Measurements from ENCODE around the gene IFNA2. TPM values are rescaled to one million over a fixed set of nuclear protein-coding genes. Genes with fewer than 3 reads are reported as not detected.
"Not testable (repeated sequence)": the region's sequence is repeated elsewhere in the genome, so short reads cannot be mapped to it uniquely, and the experiment has no call there.

The IFNA2 gene
- total RNA-seq, 2 experiments from 2014 or later: not detected

DNA sequence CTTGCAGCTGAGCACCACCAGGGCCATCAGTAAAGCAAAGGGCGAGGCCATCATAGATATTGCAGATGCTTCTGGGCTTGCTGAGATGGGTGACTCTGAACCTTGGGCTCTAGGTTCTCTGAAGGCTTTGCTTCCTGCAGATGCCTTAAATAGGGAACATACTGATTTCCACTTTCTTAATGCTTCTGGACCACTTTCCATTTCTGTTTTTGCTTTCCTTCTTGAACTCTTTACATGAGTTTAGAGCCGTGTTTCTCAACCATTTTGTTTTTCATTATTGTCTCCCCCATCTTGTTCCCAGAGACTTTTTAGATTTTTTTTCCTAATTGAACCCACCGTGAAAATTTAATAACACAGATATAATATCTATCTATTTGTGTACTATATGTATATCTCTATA is 17.2 kb downstream of the IFNA2 start, which contains the start of gene IFNA13:
Gene IFNA13, minus strand, starts transcription at position 101 of the 400 bp plus-strand sequence. Its CDS starts 47 bp downstream, at position 54.
- intact Hi-C loops (cut with micrococcal nuclease): no loop called here
- Mint-ChIP-seq H3K4me1 (ENCODE audit: low read depth) (no peaks in the 10 kb centered on the region), H3K4me3 (no peak within 1 kb of the TSS), H3K9me3 (no peaks in the 10 kb centered on the region), H3K36me3 (ENCODE audit: low read depth) (no peaks in the 10 kb centered on the region), H3K27ac (no peak within 1 kb of the TSS), H3K27me3 (ENCODE audit: low read depth) (peaks cover 12% of the 10 kb centered on the region)
- CTCF ChIA-PET: interaction anchor here (0.6 kb wide), 1 partner anchor 683 kb away, joined by 3 read pairs; no protein-coding TSS in a partner anchor
- DNase-seq: no peak

DNA sequence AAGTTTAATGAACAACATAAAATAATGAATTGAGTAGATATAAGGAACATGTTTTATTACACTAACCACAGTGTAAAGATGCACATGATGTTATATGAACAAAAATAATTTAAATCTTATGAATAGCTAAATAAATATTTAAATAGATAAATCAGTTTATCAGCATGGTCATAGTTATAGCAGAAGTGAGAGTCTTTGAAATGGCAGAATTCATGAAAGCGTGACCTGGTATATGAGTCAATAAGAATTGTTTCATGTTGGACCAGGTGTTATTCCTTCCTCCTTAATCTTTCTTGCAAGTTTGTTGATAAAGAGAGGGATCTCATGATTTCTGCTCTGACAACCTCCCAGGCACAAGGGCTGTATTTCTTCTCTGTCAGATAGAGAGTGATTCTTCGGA is 18.0 kb downstream of the IFNA2 start:
- peaks cover 12% of the 10 kb centered on the region for H3K27me3 Mint-ChIP-seq (ENCODE audit: low read depth)
- intact Hi-C loops (cut with micrococcal nuclease); DNase-seq; H3K9me3 Mint-ChIP-seq; H3K36me3 Mint-ChIP-seq (ENCODE audit: low read depth); H3K27ac Mint-ChIP-seq; CTCF ChIA-PET; H3K4me1 Mint-ChIP-seq (ENCODE audit: low read depth); H3K4me3 Mint-ChIP-seq: not testable (repeated sequence)

DNA sequence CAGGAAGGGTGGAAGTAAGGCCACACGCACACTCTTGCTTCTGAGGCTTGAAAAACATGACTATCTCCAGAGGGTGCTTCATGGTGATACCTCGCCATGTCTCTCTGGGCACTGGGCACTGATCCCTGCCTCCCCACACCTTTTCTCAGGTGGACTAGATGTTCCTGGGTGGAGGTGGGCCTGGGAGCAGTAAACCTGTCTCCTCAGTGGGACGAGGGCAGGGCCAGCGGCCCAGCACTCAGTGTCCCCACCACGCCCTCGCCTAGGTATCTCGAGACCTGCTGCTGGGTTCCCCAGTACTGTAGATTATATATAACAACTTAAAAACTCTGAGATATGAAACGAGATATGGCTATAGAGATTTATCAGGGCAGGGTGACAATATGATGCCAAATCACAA is 22.9 kb downstream of the IFNA2 start:
- no peaks in the 10 kb centered on the region for H3K9me3 Mint-ChIP-seq
- H3K27ac Mint-ChIP-seq: no peak overlapping the region
- peaks cover 15% of the 10 kb centered on the region for H3K4me1 Mint-ChIP-seq (ENCODE audit: low read depth)
- CTCF ChIA-PET: interaction anchor here (1.7 kb wide), 1 partner anchor 33 kb away, joined by 4 read pairs; no protein-coding TSS in a partner anchor
- no peak for DNase-seq
- intact Hi-C loops (cut with micrococcal nuclease): no loop called here
- H3K4me3 Mint-ChIP-seq: no peak overlapping the region
- H3K27me3 Mint-ChIP-seq (ENCODE audit: low read depth): peaks cover 9% of the 10 kb centered on the region
- H3K36me3 Mint-ChIP-seq (ENCODE audit: low read depth): no peaks in the 10 kb centered on the region

GRCh38 chr9:21357479-21358460 is 27.4 kb downstream of the IFNA2 start:
- Mint-ChIP-seq H3K9me3 (peaks cover 6% of the 10 kb centered on the region), H3K4me3 (peak overlapping the region; percentile 36)

GRCh38 chr9:21350787-21351186 is 34.4 kb downstream of the IFNA2 start, which contains the start of gene IFNA6:
Gene IFNA6 (minus strand): TSS chr9:21350887. CDS start chr9:21350887, 0 bp downstream.
- CTCF ChIA-PET: no interaction called here
- peaks cover 6% of the 10 kb centered on the region for H3K36me3 Mint-ChIP-seq (ENCODE audit: low read depth)
- H3K4me3 Mint-ChIP-seq: no peak within 1 kb of the TSS
- H3K27ac Mint-ChIP-seq: no peak within 1 kb of the TSS
- H3K4me1 Mint-ChIP-seq (ENCODE audit: low read depth): no peaks in the 10 kb centered on the region
- DNase-seq: no peak
- H3K27me3 Mint-ChIP-seq (ENCODE audit: low read depth): peaks cover 25% of the 10 kb centered on the region
- peaks cover 6% of the 10 kb centered on the region for H3K9me3 Mint-ChIP-seq
- intact Hi-C loops (cut with micrococcal nuclease): no loop called here

More at GRCh38 chr9:21357479-21358460, 27.4 kb downstream of the IFNA2 start:
- intact Hi-C loops (cut with micrococcal nuclease): loop anchor here (1.0 to 5.0 kb wide), 15 partner anchors 22 to 1360 kb away; partner anchors contain the start of genes FOCAD and KLHL9
- H3K27ac Mint-ChIP-seq: no peak overlapping the region
- H3K4me1 Mint-ChIP-seq (ENCODE audit: low read depth): peaks cover 19% of the 10 kb centered on the region
- CTCF ChIA-PET: interaction anchor here (1.0 to 1.9 kb wide), 4 partner anchors 23 to 38 kb away, joined by 4 to 5 read pairs (median 4); partner anchors contain the start of gene KLHL9
- H3K27me3 Mint-ChIP-seq (ENCODE audit: low read depth): peaks cover 13% of the 10 kb centered on the region
- peaks cover 6% of the 10 kb centered on the region for H3K36me3 Mint-ChIP-seq (ENCODE audit: low read depth)
- DNase-seq: peak; percentile 28

GRCh38 chr9:21348430-21348970 is 36.7 kb downstream of the IFNA2 start:
- Mint-ChIP-seq H3K27me3 (ENCODE audit: low read depth) (peaks cover 20% of the 10 kb centered on the region), H3K4me1 (ENCODE audit: low read depth) (no peaks in the 10 kb centered on the region), H3K9me3 (no peaks in the 10 kb centered on the region), H3K27ac (no peak overlapping the region), H3K36me3 (ENCODE audit: low read depth) (no peaks in the 10 kb centered on the region), H3K4me3 (no peak overlapping the region)
- no peak for DNase-seq
- intact Hi-C loops (cut with micrococcal nuclease): no loop called here
- CTCF ChIA-PET: interaction anchor here (0.6 to 1.0 kb wide), 2 partner anchors 48 to 442 kb away, joined by 3 to 4 read pairs; no protein-coding TSS in a partner anchor

- CTCF ChIA-PET: interaction anchor here (0.9 to 1.1 kb wide), 3 partner anchors 52 to 448 kb away, joined by 3 read pairs; no protein-coding TSS in a partner anchor
- no peak for DNase-seq
- intact Hi-C loops (cut with micrococcal nuclease): no loop called here
- Mint-ChIP-seq H3K9me3 (no peaks in the 10 kb centered on the region), H3K4me1 (ENCODE audit: low read depth) (peaks cover 9% of the 10 kb centered on the region), H3K27me3 (ENCODE audit: low read depth) (peaks cover 7% of the 10 kb centered on the region), H3K4me3 (no peak overlapping the region), H3K36me3 (ENCODE audit: low read depth) (no peaks in the 10 kb centered on the region), H3K27ac (no peak overlapping the region)
These were observed 44.5 kb downstream of the IFNA2 start for GRCh38 chr9:21340735-21341134.

- Mint-ChIP-seq H3K9me3 (no peaks in the 10 kb centered on the region), H3K27ac (no peak overlapping the region), H3K4me1 (ENCODE audit: low read depth) (peaks cover 38% of the 10 kb centered on the region), H3K27me3 (ENCODE audit: low read depth) (no peaks in the 10 kb centered on the region), H3K36me3 (ENCODE audit: low read depth) (peaks cover 17% of the 10 kb centered on the region), H3K4me3 (peak overlapping the region; percentile 53)
- CTCF ChIA-PET: interaction anchor here (1.0 to 1.2 kb wide), 2 partner anchors 13 to 153 kb away, joined by 3 read pairs; no protein-coding TSS in a partner anchor
- intact Hi-C loops (cut with micrococcal nuclease): loop anchor here (5.0 kb wide), 2 partner anchors 304 to 351 kb away; partner anchors contain the start of gene HACD4
- DNase-seq: no peak
These were observed 48.7 kb downstream of the IFNA2 start for GRCh38 chr9:21336457-21336856.

DNA sequence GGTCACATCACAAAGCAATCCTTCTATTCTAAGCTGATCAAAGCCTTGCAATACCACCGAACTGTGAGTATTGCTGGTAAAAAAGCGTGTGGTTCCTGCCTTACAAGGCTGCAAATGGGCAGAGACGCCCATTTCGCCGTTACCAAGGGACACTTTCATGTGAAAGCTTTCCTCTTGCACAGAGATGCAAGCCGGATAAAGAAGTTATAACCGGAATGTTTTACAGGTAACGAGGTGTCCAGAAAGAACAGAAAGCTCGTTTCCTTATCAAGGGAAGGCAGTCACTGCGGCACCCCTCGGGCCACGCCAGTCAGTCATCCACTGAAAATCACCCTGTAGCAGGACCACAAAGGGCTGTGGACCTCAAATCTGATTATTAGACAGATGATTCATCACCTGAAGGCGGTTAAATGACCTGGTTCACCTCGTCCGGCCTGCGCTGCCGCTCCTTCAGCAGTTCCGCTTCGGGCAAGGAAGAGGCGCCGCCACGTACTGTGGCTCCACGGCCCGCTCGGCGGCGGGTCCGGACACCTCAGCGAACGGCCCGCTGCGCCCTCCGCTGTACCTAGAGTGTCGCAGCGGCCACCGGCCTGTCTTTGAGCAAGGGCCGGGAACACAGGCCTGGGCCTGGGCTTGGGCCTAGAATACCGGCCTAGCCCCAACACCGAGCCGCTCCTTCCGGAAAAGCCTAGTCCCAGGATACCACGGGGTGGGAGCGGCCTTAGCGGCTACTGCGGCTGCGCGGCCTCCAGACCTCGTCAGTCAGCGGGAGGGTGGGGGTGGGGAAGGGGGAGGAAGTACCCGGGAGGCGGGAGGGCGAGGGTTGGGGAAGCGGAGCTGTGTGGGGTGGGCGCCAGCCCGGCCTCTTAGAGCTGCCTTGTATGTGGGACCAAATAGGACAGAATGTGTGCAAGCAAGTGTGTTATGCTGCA is 50.2 kb downstream of the IFNA2 start, which contains the start of gene KLHL9:
Gene KLHL9, minus strand, starts transcription at position 704 of the 932 bp plus-strand sequence. Its CDS starts 545 bp downstream, at position 159.
- peaks cover 20% of the 10 kb centered on the region for H3K36me3 Mint-ChIP-seq (ENCODE audit: low read depth)
- H3K4me3 Mint-ChIP-seq: peak within 1 kb of the TSS; percentile 84
- peak within 1 kb of the TSS; percentile 91 for H3K27ac Mint-ChIP-seq
- CTCF ChIA-PET: interaction anchor here (0.6 to 2.3 kb wide), 16 partner anchors 9 to 958 kb away, joined by 3 to 29 read pairs (median 4); no protein-coding TSS in a partner anchor
- peaks cover 48% of the 10 kb centered on the region for H3K4me1 Mint-ChIP-seq (ENCODE audit: low read depth)
- H3K9me3 Mint-ChIP-seq: no peaks in the 10 kb centered on the region
- DNase-seq: peak; percentile 93
- intact Hi-C loops (cut with micrococcal nuclease): loop anchor here (1.0 to 5.0 kb wide), 8 partner anchors 22 to 660 kb away; partner anchors contain the start of genes HACD4 and MTAP
- no peaks in the 10 kb centered on the region for H3K27me3 Mint-ChIP-seq (ENCODE audit: low read depth)

Data from activated naive CD4-positive, alpha-beta T cell treated with anti-CD3 and anti-CD28 coated beads for 36 hours (primary cell).